KMS-11 (cell line): Measurements from ENCODE around the gene HEPHL1.

Source experiments
- H2AFZ ChIP-seq: fragments of 200-600 bp; sonication (generic); 2 replicates; pipeline ENCODE4 v1.6.1; 2016; ENCODE audit warnings: antibody characterized with exemption, mixed run types, low read depth
- H3K27ac ChIP-seq: fragments of 200-600 bp; sonication (generic); 2 replicates; pipeline ENCODE4 v1.6.1; 2016; ENCODE audit warnings: mild to moderate bottlenecking, mixed run types
- H3K27me3 ChIP-seq: fragments of 200-600 bp; sonication (generic); 2 replicates; pipeline ENCODE4 v1.6.1; 2017; ENCODE audit warnings: mild to moderate bottlenecking, low read depth, mixed run types, moderate library complexity; ENCODE audit not compliant: insufficient read depth
- H3K36me3 ChIP-seq: fragments of 200-600 bp; sonication (generic); 2 replicates; pipeline ENCODE4 v1.6.1; 2017; ENCODE audit warnings: mild to moderate bottlenecking, mixed run types; ENCODE audit not compliant: insufficient read depth
- H3K4me1 ChIP-seq: fragments of 200-600 bp; sonication (generic); 2 replicates; pipeline ENCODE4 v1.6.1; 2016; ENCODE audit warnings: mild to moderate bottlenecking, low read depth, mixed run types; ENCODE audit not compliant: poor library complexity, severe bottlenecking
- H3K4me2 ChIP-seq: fragments of 200-600 bp; sonication (generic); 2 replicates; pipeline ENCODE4 v1.7.0; 2016; ENCODE audit warnings: mild to moderate bottlenecking, mixed run types
- H3K4me3 ChIP-seq: fragments of 200-600 bp; sonication (generic); IDR thresholded peaks from 2 replicates; pipeline ENCODE4 v1.6.1; 2017; ENCODE audit warnings: low read depth, low read length, mixed read lengths; ENCODE audit not compliant: insufficient read depth
- H3K79me2 ChIP-seq: fragments of 200-600 bp; sonication (generic); 2 replicates; pipeline ENCODE4 v1.6.1; 2016; ENCODE audit warnings: low read depth, mixed run types; ENCODE audit not compliant: insufficient read depth
- H3K9ac ChIP-seq: fragments of 200-600 bp; sonication (generic); 2 replicates; pipeline ENCODE4 v1.6.1; 2016; ENCODE audit warnings: mild to moderate bottlenecking, mixed run types
- H4K20me1 ChIP-seq: fragments of 200-600 bp; sonication (generic); 2 replicates; pipeline ENCODE4 v1.6.1; 2016; ENCODE audit warnings: mild to moderate bottlenecking, mixed run types; ENCODE audit not compliant: insufficient read depth
- CTCF ChIP-seq: fragments of 200-600 bp; sonication (generic); conservative IDR thresholded peaks from 2 replicates; pipeline ENCODE4 v1.6.1; 2017; ENCODE audit warnings: low read depth, mild to moderate bottlenecking, antibody characterized with exemption, low read length, moderate library complexity, mixed read lengths

HEPHL1 gene

DNA sequence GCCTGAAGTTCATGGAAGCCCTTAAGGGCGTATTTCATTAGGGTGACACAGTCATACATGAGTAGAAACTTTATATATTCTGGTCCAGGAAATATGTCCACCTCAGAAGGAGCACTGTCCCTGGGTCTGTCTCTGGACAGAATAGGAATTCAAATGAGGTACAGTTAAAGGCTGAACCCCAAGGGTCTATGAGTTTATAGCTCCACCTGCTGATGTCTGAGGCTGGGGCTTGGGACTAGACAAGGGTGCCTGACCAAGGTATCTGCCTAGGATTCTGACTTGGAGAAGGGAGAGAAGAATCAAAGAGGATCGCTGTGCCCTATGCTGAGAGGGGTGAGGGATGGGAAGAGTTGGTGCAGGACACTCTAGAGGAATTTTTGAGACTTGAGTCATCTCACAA lies 14.9 kb downstream of the HEPHL1 start:
- H3K27ac ChIP-seq = no peak overlapping the region
- H3K27me3 ChIP-seq = no peaks in the 10 kb centered on the region
- no peak overlapping the region for H3K9ac ChIP-seq
- H2AFZ ChIP-seq = no peak overlapping the region
- no peak overlapping the region for H3K4me2 ChIP-seq
- H4K20me1 ChIP-seq = no peaks in the 10 kb centered on the region
- H3K4me3 ChIP-seq = no peak overlapping the region
- H3K79me2 ChIP-seq = no peaks in the 10 kb centered on the region
- no peak for TF ChIP-seq CTCF
- no peaks in the 10 kb centered on the region for H3K4me1 ChIP-seq
- no peaks in the 10 kb centered on the region for H3K36me3 ChIP-seq

- no peaks in the 10 kb centered on the region for H4K20me1 ChIP-seq
- H3K4me2 ChIP-seq = no peak overlapping the region
- no peak overlapping the region for H3K9ac ChIP-seq
- no peaks in the 10 kb centered on the region for H3K79me2 ChIP-seq
- H2AFZ ChIP-seq = no peak overlapping the region
- no peak for TF ChIP-seq CTCF
- no peaks in the 10 kb centered on the region for H3K27me3 ChIP-seq
- H3K36me3 ChIP-seq = no peaks in the 10 kb centered on the region
- no peak overlapping the region for H3K4me3 ChIP-seq
- H3K4me1 ChIP-seq = no peaks in the 10 kb centered on the region
- H3K27ac ChIP-seq = no peak overlapping the region
Observed at GRCh38 chr11:94043241-94043640, 22.1 kb downstream of the HEPHL1 start.

DNA sequence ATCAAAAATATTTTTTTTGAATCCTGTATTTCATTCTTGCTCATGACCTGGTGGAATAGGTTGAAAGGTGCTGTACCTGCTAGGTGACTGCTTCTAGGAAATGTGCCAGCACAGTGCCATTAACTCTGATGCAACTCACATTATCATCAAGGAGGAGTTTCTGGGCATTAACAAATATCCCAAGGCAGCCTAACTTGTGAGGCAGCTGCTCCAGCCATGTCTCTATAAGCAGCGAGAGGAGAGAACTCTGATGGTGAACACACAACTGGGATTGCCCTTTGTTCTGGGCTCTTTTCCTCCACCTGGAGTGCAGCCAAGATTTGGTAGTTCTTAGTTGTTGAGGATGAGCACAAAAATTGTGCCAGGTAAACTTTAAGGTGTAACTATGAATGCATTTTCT lies 25.6 kb downstream of the HEPHL1 start:
- H3K36me3 ChIP-seq = no peaks in the 10 kb centered on the region
- H2AFZ ChIP-seq = no peak overlapping the region
- no peak overlapping the region for H3K27ac ChIP-seq
- no peak overlapping the region for H3K4me3 ChIP-seq
- H3K9ac ChIP-seq = no peak overlapping the region
- H4K20me1 ChIP-seq = no peaks in the 10 kb centered on the region
- no peak overlapping the region for H3K4me2 ChIP-seq
- H3K27me3 ChIP-seq = no peaks in the 10 kb centered on the region
- H3K79me2 ChIP-seq = no peaks in the 10 kb centered on the region
- TF ChIP-seq CTCF = no peak
- no peaks in the 10 kb centered on the region for H3K4me1 ChIP-seq

DNA sequence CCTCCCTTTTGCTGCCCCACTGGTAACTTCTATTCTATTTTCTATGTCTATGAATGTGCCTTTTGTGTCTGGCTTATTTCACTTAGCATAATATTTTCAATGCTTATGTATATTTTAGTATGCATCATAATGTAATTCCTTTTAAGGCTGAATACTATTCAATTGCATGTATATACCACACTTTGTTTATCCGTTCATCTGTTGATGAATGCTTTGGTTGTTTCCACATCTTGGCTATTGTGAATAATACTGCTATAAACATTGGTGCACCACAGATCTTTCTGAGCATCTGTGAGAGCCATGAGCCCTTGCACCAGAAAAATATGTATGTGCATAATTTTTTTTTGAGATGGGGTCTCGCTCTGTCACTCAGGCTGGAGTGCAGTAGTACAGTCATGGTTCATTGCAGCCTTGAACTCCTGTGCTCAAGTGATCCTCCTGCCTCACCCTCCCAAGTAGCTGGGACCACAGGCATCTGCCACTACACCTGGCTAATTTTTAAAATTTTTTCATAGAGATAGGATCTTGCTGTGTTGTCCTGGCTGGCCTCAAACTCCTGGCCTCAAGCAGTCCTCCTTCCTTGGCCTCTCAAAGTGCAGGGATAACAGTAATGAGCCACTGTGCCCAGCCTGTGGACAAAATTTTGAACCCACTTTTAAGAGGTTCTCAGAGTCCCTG lies 27.0 kb downstream of the HEPHL1 start:
- H2AFZ ChIP-seq = no peak overlapping the region
- H3K79me2 ChIP-seq = no peaks in the 10 kb centered on the region
- H3K9ac ChIP-seq = no peak overlapping the region
- no peak for TF ChIP-seq CTCF
- no peak overlapping the region for H3K4me2 ChIP-seq
- no peak overlapping the region for H3K27ac ChIP-seq
- no peaks in the 10 kb centered on the region for H4K20me1 ChIP-seq
- H3K4me3 ChIP-seq = no peak overlapping the region
- no peaks in the 10 kb centered on the region for H3K27me3 ChIP-seq
- H3K36me3 ChIP-seq = no peaks in the 10 kb centered on the region
- no peaks in the 10 kb centered on the region for H3K4me1 ChIP-seq
